H1 (cell line): Measurements from ENCODE around the gene PTCHD1. TPM values are rescaled to one million over a fixed set of nuclear protein-coding genes. Genes with fewer than 3 reads are reported as not detected.

ENCODE experiments used
- polyA plus RNA-seq, 7 experiments: library from polyadenylated mRNA; depleted of rRNA in 3 of 7; stranded (reverse) in 5 of 7; unstranded in 2 of 7; fragments of >200 nt in 5 of 7; fragments of 200-250 nt in 2 of 7; gene quantifications; 1 replicate in 5 of 7; 2 replicates in 1 of 7; 4 replicates in 1 of 7; pipeline versions ENCODE4 v1.2.1 to v1.2.3, GENCODE V29; 2011 to 2013; ENCODE audit warnings: missing spikeins in 2 of 7, mixed read lengths in 2 of 7
- total RNA-seq: library from RNA; stranded (reverse); fragmentation: NEBNext Ultra II Directional; extraction: Animal tissue kit (Norgen Biotek cat#: 25700); gene quantifications from 2 replicates; pipeline ENCODE4 v1.2.1, GENCODE V29; 2021
- TF ChIP-seq, protein P1 (sequence below): IDR thresholded peaks from 2 replicates; pipeline ENCODE4 v1.6.1; 2012; ENCODE audit warnings: inconsistent platforms
- TF ChIP-seq, protein P2 (sequence below): IDR thresholded peaks from 2 replicates; pipeline ENCODE4 v1.6.1; 2012; ENCODE audit warnings: inconsistent platforms

Gene PTCHD1
- total and polyA plus RNA-seq, 2 of the 8 experiments (the other 6 are each of a cell fraction or from before 2014, with no cell fraction given) = 0.53 to 2.4 TPM

DNA sequence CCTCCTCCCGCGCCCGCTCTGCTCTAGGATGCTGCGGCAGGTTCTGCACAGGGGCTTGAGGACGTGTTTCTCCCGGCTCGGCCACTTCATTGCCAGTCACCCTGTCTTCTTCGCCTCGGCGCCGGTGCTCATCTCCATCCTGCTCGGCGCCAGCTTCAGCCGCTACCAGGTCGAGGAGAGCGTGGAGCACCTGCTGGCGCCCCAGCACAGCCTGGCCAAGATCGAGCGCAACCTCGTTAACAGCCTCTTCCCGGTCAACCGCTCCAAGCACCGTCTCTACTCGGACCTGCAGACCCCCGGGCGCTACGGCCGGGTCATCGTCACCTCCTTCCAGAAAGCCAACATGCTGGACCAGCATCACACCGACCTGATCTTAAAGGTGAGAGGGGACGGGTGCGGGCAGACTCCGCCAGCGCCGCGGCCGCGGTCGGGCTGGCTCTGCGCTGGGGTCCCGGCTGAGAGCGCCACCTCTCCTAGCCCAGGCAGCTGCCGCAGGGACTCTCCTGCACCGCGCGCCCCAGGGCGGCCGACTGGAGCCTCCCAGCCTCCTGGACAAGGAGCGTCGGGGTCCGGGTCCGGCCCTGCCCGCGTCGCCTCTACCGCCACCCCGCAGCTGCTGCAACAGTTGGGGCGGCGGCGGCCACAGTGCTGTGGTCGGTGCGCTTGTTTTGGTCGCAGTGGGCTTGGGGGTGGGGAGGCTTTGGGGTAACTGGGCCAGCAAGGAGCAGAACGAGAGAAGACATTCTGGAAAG lies at the start of gene PTCHD1 (continued):
- TF ChIP-seq, protein P1, sequence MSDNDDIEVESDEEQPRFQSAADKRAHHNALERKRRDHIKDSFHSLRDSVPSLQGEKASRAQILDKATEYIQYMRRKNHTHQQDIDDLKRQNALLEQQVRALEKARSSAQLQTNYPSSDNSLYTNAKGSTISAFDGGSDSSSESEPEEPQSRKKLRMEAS = 0 out of 2 replicates have a peak, but pooled peaks have one; percentile 31
- TF ChIP-seq, protein P2, sequence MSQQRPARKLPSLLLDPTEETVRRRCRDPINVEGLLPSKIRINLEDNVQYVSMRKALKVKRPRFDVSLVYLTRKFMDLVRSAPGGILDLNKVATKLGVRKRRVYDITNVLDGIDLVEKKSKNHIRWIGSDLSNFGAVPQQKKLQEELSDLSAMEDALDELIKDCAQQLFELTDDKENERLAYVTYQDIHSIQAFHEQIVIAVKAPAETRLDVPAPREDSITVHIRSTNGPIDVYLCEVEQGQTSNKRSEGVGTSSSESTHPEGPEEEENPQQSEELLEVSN = peak; percentile 13; the same call in 1 of the 2 replicates
